Prostate gland (tissue), 2 donors: ENCODE measurements around the gene RPL35A.

Experiments used
- CTCF ChIP-seq, 4 experiments: fragments of 200-600 bp in 2 of 4; fragments of 450-650 bp in 2 of 4; sonication (generic) in 2 of 4; IDR thresholded peaks; 1 replicate in 3 of 4; 2 replicates in 1 of 4; pipeline ENCODE4 v1.5.1; 2016 to 2019; ENCODE audit warnings: antibody characterized with exemption in 4 of 4, mild to moderate bottlenecking in 2 of 4, moderate library complexity in 2 of 4
- POLR2AphosphoS5 ChIP-seq: sonication (generic); formaldehyde crosslinking; IDR thresholded peaks from one replicate; pipeline ENCODE4 v1.6.1; 2017; ENCODE audit warnings: antibody characterized with exemption

DNA sequence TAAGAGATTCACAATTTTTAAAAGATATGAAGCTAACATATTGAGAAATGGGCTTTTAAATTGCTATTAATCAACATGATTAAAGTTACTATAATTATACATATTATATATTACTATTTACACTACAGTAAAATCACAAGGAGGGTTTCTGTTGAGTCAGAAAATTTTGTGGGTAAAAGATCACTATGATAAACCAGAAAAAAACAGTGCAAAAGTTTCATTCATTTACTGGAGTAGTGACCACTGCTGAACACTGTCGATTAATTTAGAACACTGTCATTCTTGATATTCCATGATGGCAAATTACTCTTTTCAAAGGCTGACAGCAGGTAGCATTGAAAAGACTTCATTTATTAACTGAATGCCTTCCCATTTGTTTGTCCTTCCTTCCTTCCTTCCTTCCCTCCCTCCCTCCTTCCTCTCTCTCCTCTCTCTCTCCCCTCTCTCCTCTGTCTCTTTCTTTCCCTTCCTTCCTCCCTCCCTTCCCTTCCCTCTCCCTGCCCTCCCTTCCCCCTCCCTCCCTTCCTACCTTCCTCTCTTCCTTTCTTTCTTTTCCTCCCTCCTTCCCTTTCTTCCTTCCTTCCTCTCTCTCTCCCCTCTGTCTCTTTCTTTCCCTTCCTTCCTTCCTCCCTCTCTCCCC, 9.1 kb upstream of the RPL35A start:
- no peak for TF ChIP-seq CTCF (IDR thresholded peaks at IDR 0.05)
- no peak for TF ChIP-seq POLR2AphosphoS5
